Activated T-cell treated with anti-CD3 and anti-CD28 coated beads for 1 hour (primary cell): ENCODE results near the gene CTU1.

Source experiments
- DNase-seq: peaks from one replicate; pipeline ENCODE4 v3.0.0-alpha.2; 2020; ENCODE audit warnings: low read depth

CTU1 gene

DNA sequence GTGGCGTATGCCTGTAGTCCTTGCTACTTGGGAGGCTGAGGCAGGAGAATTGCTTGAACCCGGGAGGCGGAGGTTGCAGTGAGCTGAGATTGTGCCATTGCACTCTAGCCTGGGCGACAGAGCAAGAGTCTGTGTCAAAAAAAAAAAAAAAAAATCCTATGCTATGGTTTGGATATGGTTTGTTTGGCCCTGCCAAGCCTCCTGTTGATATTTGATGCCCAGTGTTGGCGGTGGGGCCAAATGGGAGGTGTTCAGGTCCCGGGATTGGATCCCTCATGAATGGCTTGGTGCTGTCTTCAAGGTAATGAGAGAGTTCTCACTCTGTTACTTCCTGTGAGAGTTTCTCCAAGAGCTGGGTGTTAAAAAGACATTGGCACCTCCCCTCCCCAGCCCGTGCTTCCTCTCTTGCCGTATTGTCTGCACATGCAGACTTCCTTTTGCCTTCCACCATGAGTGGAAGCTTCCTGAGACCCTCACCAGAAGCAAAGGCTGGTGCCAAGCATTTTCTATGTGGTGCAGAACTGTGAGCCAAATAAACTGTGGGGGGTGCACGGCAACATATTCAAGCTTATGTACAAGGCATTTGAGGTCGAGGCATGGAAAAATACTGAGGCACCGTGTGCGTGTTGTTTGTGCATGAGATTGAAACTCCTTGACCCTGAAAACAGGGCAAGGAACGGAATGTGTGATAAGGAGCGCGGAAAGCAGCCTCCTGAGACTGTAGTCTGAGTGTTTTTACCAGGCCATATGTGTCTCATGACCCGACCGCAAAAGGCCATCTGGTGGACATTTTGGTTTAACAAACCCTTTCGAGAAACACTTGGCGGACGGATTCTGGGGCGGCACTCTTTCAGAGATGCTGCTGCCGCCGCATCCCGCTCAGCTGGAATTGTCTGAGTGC, 23.8 kb upstream of the CTU1 start:
- no peak for DNase-seq

GRCh38 chr19:51129716-51130115, 21.5 kb upstream of the CTU1 start:
- no peak for DNase-seq

- no peak for DNase-seq
These were observed 20.0 kb upstream of the CTU1 start for GRCh38 chr19:51128227-51128626.

DNA sequence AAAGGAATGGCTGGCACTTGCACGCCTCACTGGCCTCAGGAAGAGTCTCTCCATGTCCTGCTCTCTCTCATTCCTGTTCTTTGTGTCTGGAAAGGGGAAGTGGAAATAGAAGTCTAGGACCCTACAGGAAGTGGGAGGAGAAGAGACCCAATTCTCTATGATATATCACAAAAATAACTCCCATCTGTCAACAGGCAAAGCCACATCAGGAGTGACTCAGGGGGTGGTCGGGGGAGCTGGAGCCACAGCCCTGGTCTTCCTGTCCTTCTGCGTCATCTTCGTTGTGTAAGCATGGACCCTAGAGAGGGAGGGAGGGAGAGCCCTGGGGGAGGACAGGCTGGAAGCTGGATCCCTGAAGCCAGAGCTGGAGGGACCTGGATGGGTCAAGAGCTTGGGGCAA, 19.5 kb upstream of the CTU1 start:
- no peak for DNase-seq

- no peak for DNase-seq
These were observed 18.8 kb upstream of the CTU1 start for GRCh38 chr19:51127032-51127431.

DNA sequence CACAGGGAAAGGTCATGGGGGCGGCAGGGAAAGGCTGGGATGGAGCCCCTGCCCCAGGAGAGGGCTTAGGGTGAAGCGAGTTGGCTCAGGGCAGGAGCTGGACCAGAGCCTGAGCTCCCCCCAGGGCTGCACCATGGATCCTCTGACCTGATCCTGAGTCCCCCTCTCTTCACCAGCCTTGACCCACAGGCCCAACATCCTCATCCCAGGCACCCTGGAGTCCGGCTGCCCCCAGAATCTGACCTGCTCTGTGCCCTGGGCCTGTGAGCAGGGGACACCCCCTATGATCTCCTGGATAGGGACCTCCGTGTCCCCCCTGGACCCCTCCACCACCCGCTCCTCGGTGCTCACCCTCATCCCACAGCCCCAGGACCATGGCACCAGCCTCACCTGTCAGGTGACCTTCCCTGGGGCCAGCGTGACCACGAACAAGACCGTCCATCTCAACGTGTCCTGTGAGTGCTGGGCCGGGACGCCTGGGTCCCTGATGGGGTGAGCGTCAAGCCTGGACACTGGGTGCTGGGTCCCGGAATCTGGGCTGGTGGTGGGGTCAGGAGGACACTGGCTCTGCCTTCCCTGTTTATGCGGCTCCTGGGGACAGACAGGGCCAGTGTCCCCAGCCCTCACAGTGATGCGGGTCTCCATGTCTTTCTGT, 17.3 kb upstream of the CTU1 start:
- DNase-seq = no peak

DNA sequence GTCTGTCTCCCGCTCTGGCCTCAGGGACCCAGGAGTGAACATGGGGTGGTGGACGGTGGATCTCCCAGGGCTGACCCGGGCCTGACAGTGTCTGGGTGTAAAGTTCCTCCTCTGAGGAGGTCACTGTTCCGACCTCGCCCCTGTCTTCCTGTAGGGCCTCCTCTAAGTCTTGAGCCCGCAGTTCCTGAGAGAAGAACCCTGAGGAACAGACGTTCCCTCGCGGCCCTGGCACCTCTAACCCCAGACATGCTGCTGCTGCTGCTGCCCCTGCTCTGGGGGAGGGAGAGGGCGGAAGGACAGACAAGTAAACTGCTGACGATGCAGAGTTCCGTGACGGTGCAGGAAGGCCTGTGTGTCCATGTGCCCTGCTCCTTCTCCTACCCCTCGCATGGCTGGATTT, 16.5 kb upstream of the CTU1 start, which contains the start of gene SIGLEC9:
TSS of gene SIGLEC9 (plus strand) at position 178 of the 400 bp plus-strand sequence. CDS start at position 247, 69 bp downstream.
- DNase-seq = no peak

DNA sequence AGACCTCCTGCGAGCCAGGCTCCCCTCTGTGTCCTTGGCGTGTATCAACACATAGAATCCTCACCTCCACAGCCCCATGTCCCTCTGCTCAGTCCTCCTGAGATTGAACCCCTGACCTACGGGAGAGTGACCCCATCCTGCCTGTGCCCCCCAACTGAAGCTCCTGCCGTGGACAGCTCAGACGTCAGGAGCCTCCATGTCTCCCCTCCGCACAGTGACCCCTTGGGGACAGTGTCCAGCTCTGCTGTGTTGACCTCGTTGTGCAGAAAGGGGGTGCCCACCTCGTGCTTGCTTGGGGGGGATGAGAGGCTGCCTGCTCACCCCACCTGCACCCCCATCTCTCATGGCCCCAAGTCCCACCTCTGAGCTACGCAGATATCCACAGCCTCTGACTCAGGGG, 16.0 kb upstream of the CTU1 start:
- DNase-seq = no peak

GRCh38 chr19:51123802-51124201, 15.6 kb upstream of the CTU1 start:
- DNase-seq = no peak

DNA sequence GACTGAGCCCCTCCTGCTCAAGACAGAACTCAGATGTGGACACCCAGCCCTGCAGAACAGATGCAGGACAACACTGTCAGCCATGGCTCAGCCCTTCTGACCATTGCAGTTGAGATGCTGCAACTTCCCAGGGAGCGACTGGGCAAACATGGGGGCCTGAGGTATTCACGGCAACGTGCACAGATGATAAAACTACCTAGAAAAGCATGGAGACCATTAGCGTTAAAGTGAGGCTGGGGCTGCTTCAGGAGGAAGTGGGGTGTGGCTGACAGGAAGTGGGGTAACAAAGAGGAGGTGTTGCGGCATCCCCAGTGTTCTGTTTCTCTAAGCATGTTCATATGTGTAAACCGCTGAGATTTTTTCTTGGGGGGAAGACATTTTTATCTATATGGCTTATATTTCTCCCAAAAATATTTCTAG, 15.2 kb upstream of the CTU1 start:
- no peak for DNase-seq

- DNase-seq = no peak
These were observed 14.1 kb upstream of the CTU1 start for GRCh38 chr19:51122112-51122981.

- no peak for DNase-seq
These were observed 13.0 kb upstream of the CTU1 start for GRCh38 chr19:51121257-51121656.

GRCh38 chr19:51120160-51120559, 12.0 kb upstream of the CTU1 start:
- DNase-seq = no peak

DNA sequence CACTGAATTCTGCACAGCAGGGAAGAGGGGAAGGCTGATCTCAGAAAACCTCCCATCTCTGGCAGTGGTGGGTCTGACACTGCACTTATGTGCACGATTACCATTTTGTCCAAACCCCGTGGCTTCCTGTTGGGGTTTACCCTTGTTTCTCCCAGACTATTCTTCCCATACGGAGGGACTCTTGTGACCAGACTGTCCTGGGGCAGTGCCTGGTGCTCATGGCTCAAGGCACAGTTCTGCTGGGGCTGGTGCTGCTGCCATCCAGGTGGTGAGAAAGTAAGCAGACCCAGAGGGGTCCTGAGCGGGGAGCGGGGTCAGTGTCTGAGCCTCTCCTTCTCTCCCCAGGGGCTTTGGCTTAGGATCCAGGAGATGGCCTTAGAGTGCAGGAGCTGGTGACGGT, 11.4 kb upstream of the CTU1 start:
- DNase-seq = no peak

GRCh38 chr19:51119101-51119500, 10.9 kb upstream of the CTU1 start:
- DNase-seq = no peak

DNA sequence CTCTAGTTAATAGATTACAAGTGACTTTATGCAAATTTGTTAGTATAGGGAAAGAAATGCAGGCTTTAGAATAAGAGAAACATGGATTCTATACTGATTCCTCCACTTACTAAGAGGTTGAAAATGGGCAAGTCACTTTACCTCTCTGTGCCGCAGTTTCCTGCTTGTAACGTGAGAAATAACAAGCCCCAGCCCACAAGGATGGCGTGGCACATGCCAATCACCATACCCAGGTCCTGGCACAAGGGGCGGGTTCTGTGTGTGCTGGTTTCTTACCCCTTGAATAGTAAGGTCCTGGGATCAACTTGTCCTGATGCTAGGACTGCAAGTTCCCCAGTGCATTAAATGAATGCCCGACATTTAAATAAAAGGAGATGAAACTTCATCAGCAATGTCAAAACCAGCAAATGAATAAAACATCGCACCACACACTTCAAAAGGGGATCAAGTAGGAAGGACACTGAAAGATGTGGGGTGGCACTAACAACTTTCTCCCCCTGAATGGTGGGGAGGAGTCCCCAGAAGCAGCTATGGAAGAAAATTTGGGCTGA, 8.6 kb upstream of the CTU1 start:
- no peak for DNase-seq

GRCh38 chr19:51114087-51114729, 6.0 kb upstream of the CTU1 start:
- DNase-seq = no peak

DNA sequence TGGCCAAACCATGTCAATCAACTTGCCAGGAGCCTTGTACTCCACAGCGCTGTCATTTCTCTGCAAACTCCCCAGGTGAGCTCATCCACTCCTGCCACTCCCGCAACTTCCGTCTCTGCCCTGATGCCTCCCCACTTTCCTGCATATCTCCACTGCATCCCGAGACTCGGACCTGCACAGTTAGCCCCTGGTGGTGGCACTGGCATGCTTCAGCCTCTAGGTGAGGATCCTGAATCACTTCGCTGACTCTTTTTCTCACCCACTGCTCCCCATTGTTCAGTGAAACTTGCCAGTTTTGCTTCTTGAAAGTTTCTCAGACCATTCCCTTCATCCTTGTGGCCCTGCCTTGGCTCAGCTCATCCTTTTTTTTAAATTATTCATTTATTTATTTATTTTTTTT, 3.4 kb upstream of the CTU1 start:
- DNase-seq = no peak

- DNase-seq = no peak
These were observed 2.4 kb upstream of the CTU1 start for GRCh38 chr19:51110666-51110971.

DNA sequence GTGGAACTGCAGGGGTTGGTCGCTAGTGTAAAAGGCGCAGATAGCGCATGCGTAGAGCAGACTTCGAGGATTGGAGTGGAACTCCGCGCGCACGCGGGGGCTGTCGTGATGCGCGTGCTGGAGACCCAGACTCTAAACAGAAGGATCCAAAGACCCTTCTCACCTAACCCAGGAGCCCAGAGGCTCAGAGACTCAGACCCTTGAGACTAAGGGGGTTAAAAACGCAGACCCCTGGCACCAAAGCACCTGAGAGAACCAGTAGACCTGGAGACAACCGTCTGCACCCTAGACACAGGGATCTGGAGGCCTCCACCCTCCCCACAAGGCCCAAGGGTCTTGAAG, 567 bp upstream of the CTU1 start:
- DNase-seq = no peak

DNA sequence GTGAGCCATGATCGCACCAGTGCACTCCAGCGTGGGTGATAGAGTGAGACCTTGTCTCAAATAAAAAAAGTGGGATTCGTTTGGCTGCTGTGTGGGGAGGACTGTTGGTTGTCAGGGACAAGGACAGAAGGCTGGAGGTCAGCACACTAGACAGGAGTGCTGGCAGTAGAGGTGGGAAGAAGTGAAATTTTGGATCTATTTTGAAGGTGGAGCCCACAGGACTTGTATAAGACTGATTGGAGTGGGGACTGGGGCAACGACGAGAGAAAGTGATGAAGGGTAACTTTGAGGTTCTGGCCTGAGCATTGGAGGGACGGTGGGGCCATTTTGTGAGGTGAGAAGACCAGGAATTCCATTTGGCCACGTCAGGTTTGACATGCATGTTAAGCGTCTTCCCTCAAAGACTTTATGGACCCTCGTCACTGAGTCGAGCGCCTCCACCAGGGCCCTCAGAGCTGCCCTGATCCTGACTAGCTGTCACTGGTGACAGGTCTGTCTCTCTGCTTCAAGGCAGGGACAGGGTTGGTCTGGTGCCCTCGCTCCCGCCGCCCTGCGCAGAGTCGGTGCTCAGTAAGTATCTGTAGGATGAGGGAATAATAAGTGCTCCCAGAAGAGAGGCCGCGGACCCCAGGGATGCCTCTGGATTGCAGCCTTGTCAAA, 673 bp downstream of the CTU1 start:
- DNase-seq = no peak
